ENCODE measurements around the gene SLC25A46.
"Not testable (repeated sequence)": the region's sequence is repeated elsewhere in the genome, so short reads cannot be mapped to it uniquely, and the experiment has no call there.

The SLC25A46 gene

GRCh38 chr5:110738812-110739651, at the start of gene SLC25A46:
SLC25A46 (plus strand) TSS chr5:110739007; CDS start chr5:110739120, 113 bp downstream.
- DNase-seq: peak; percentile 93

GRCh38 chr5:110690587-110690986, 48.2 kb upstream of the SLC25A46 start:
- not testable (repeated sequence) for DNase-seq

GRCh38 chr5:110692669-110693068, 46.1 kb upstream of the SLC25A46 start:
- not testable (repeated sequence) for DNase-seq

DNA sequence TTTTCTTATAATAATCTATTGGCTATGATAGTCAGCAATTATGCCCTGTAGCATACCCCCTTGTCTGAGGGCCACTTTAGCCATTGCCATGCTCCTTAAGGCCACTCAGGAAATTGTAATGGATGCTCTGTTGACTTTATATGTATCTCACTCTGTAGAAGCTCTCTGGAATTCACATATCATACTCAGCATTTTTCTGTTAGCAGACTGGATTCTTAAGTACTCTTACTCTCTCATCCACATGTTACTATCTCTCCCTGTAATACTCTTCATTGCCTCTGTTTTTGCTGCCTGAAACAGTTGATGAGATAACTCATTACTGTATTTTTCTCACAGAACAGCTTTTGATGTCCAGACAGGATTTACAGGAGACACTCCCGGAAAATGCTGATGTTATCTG, 36.5 kb upstream of the SLC25A46 start:
- no peak for DNase-seq

- no peak for DNase-seq
Observed at GRCh38 chr5:110702704-110703103, 36.1 kb upstream of the SLC25A46 start.

- no peak for DNase-seq
Observed at GRCh38 chr5:110703481-110703880, 35.3 kb upstream of the SLC25A46 start.

GRCh38 chr5:110705349-110705748, 33.5 kb upstream of the SLC25A46 start:
- DNase-seq: no peak

DNA sequence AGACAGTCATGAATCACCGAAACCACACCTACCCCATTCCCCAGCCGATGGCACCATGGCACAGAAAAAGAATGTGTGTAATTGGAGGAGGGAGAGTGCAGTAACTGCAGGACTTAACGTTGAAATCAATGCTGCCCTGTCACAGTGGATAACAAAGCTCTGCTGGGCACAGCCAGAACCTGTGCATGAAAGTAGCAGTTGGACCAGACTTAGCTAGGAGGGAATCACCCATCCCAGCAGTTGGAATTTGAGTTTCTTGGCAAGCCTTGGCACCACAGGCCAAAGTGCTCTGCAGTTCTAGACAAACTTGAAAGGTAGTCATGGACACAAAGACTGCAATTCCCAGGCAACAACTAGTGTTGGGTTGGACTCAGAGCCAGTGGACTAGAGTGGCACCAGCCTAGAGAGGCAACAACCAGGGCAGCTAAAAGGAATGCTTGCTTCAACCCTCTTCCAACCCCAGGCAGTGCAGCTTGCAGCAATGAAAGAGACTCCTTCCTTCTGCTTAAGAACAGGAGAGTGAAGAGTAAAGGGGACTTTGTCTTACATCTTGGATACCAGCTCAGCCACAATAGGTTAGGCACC, 31.5 kb upstream of the SLC25A46 start:
- no peak for DNase-seq

DNA sequence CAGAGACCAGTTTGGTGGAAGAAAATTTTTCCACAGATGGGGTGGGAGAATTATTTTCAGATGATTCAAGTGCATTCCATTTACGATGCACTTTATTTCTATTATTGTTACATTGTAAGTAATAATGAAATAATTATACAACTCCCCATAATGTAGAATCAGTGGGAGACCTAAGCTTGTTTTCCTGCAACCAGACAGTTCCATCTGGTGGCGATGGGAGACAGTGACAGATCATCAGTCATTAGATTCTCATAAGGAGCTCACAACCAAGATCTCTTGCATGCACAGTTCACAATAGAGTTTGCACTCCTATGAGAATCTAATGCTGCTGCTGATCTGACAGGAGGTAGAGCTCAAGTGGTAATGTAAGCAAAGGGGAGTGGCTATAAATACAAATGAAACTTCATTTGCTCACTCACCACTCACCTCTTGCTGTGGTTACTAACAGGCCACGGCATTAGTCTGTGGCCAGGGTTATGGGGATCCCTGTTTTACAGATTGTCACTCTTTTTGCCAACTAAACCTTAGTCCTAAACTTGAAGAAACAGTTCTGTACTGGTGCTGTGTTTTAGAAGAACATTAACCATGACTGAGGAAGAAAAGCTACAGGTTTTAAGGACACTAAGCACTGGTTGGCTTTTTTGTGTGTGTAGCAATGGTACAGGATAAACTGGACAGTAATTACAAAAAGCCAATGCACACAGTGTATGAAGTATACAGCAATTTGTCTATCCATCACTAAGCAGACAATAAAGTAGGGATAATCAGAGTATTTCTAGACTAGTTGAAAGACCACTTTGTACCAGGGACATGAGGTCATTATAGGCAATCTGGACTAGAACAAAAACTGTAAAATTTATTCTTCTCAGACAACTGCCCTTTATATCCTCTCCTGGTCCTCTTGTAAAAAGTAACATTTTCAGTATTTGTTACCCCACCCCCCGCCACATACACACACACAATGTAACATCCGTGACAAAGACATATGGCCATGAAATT, 22.3 kb upstream of the SLC25A46 start:
- DNase-seq: no peak

GRCh38 chr5:110718311-110718710, 20.5 kb upstream of the SLC25A46 start:
- no peak for DNase-seq

- peak; percentile 49 for DNase-seq
Observed at GRCh38 chr5:110726249-110727024, 12.4 kb upstream of the SLC25A46 start, which contains the start of gene TMEM232. TMEM232 (minus strand) TSS chr5:110726671; CDS start chr5:110667352, 59,319 bp downstream.

DNA sequence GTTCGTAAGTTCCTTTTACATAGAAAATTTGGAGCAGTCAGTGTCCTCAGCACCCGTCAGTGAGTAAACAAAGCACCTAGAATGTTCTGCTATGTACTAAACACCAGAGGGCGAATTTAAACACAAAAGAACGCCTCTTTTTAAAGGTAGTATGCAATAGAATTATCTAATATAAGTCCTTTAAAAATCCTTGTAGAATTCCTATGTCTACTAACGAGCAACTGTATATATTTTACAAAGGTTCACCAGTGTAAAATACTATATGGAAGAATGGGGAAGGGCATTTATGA, 11.8 kb upstream of the SLC25A46 start:
- DNase-seq: no peak

DNA sequence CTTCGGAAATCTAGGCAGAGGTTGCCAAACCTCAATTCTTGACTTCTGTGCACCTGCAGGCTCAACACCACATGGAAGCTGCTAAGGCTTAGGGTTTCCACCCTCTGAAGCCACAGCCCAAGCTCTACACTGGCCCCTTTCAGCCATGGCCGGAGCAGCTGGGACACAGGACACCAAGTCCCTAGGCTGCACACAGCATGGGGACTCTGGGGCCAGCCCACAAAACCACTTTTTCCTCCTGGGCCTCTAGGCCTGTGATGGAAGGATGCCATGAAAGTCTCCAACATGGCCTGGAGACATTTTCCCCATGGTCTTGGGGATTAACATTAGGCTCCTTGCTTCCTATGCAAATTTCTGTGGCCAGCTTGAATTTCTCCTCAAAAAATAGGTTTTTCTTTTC, 7.3 kb upstream of the SLC25A46 start:
- not testable (repeated sequence) for DNase-seq

DNA sequence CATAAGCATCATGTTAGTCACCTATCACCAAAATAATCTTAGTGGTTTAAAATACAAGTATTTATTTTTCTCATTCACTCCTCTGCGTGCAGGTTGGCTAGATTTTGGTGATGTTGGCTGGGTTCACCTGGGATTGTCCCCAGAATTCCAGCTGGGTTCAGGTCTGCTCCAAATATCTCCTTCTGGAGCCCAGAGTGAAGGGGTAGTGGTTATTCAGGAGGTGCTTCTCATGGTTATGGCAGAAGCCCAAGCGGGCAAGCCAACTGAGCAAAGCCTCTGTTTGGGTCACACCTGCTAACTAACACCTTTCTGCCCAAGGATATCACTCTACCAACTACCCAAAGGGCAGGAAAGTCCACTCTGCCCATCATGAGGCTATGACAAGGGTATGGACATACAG, 4.7 kb upstream of the SLC25A46 start:
- DNase-seq: no peak

- DNase-seq: no peak
Observed at GRCh38 chr5:110735556-110735955, 3.3 kb upstream of the SLC25A46 start.

GRCh38 chr5:110736753-110737152, 2.1 kb upstream of the SLC25A46 start:
- no peak for DNase-seq

- DNase-seq: no peak
Observed at GRCh38 chr5:110738503-110738811, 350 bp upstream of the SLC25A46 start.

- DNase-seq: no peak
Observed at GRCh38 chr5:110751902-110752762, 13.3 kb downstream of the SLC25A46 start.

- DNase-seq: no peak
Observed at GRCh38 chr5:110752953-110753352, 14.1 kb downstream of the SLC25A46 start.

- no peak for DNase-seq
Observed at GRCh38 chr5:110753600-110753999, 14.8 kb downstream of the SLC25A46 start.

DNA sequence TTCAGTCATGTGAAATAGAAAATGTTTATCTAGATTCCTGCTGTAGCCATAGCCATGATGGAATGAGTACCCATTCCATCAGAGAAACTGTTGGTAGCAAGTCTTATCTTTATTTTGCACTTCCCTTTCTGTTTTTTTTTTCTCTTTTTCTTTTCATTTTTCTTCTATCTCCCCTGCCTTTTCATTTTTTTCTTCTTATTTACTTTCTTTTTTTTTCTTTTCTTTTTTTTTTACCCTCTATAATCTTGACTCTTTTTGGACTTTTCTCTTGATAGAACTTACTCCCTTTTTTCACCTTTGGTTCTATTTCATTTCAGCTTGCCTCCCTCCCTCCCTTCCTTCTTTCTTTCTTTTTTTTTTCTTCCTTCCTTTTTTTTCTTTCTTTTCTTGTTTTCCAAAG, 15.4 kb downstream of the SLC25A46 start:
- no peak for DNase-seq

All from right hindlimb (tissue), 1 donor.